ENCODE measurements around the gene RIPOR2. TPM values are rescaled to one million over a fixed set of nuclear protein-coding genes. Genes with fewer than 3 reads are reported as not detected.
"Not testable (repeated sequence)": the region's sequence is repeated elsewhere in the genome, so short reads cannot be mapped to it uniquely, and the experiment has no call there.

Gene RIPOR2
- total and polyA plus RNA-seq, 5 donors, result 0.59 to 2.9 (median 2.4) TPM

DNA sequence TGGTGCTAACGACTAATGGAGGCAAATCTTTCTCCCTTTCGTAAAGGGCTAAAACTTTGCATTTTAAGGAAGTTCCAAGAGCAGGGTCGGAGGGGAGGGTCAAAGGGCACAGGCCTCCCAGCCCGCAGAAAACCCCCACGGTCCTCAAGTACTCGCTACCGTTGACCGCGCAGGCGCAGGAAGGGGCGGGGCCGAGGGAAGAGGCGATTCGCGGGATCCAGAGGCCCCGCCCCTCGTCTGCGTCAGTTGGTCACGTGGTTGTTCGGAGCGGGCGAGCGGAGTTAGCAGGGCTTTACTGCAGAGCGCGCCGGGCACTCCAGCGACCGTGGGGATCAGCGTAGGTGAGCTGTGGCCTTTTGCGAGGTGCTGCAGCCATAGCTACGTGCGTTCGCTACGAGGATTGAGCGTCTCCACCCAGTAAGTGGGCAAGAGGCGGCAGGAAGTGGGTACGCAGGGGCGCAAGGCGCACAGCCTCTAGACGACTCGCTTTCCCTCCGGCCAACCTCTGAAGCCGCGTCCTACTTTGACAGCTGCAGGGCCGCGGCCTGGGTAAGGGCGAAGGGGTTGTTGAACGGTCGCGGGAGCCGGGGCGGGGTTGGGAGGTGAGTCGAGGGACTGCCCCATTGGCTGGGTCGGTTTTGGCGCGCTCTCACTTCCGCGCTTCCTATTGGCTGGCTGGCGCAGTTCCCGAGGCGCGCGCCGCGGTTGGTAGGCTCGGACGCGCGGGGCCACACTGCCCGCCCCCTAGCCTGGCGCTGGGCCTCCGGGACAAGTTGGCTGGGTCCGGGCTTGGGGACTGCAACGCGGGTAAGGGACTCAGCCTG, 160.9 kb downstream of the RIPOR2 start, which contains the start of gene GMNN:
Gene GMNN (plus strand): TSS at position 242 of the 824 bp plus-strand sequence. CDS start 2,310 bp downstream, outside the sequence.
- intact Hi-C loops (cut with DNase I), result no loop called here
- peak; percentile 100 for DNase-seq
- peaks cover 2% of the 10 kb centered on the region for H3K4me1 ChIP-seq (ENCODE audit: control insufficient read depth, insufficient read depth, low read length)

GRCh38 chr6:24768361-24768760, 167.4 kb downstream of the RIPOR2 start:
- Histone ChIP-seq H3K9me3 (ENCODE audit: control insufficient read depth, low read length) (no peaks in the 10 kb centered on the region), H3K27ac (ENCODE audit: low read length) (no peak overlapping the region), H3K4me1 (ENCODE audit: control insufficient read depth, insufficient read depth, low read length) (no peaks in the 10 kb centered on the region), H3K27me3 (ENCODE audit: control insufficient read depth, insufficient read depth) (no peaks in the 10 kb centered on the region), H3K4me3 (ENCODE audit: low read length) (no peak overlapping the region)
- ATAC-seq (no peak), DNase-seq (no peak)
- 94% methylated on average over 5 of the region's 5 CpGs for WGBS
- intact Hi-C loops (cut with DNase I), result loop anchor here in 2 of 4 donors (5.0 kb wide), 2 partner anchors 186 to 191 kb away; no protein-coding TSS in a partner anchor

More for the DNA sequence above, 160.9 kb downstream of the RIPOR2 start, which contains the start of gene GMNN:
- Histone ChIP-seq H3K4me3 (ENCODE audit: low read length) (peak within 1 kb of the TSS; percentile 92), H3K27ac (ENCODE audit: low read length) (peak within 1 kb of the TSS; percentile 95), H3K27me3 (ENCODE audit: control insufficient read depth, insufficient read depth) (no peaks in the 10 kb centered on the region), H3K9me3 (ENCODE audit: control insufficient read depth, low read length) (no peaks in the 10 kb centered on the region)
- under 1% methylated on average over 75 of the region's 75 CpGs for WGBS
- peak; percentile 99 for ATAC-seq

DNA sequence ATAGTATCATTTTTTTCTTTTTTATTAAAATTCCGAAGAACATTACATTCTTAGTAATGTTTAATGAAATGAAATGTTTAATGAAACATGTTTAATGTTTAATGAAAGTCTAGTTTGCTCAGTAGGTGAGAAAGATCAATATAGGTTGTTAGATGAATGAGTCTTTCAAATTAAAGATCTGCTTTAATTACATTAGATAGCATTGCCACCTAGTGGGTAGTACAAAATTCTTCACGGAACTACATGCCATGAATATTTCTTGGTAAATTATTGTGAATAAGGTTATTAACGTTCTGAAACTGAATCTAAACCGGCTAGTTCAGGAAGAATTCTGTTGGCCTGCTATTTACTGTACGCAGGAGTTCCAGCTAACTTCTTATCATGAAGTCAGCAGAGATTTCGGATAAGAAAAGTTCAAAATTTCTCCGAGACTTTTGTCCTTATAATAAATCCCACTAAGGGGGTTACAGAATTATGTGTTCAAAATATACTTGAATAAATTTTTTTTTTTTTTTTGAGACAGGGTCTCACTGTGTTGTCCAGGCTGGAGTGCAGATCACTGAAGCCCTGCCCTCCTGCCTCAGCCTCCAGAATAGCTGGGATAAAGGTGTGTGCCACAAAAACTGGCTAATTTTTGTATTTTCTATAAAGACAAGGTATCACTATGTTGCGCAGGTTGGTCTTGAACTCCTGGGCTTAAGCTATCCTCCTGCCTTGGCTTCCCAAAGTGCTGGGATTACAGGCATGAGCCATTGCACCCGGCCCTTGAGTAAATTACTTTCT, 168.9 kb downstream of the RIPOR2 start:
- Histone ChIP-seq H3K4me1 (ENCODE audit: control insufficient read depth, insufficient read depth, low read length) (no peaks in the 10 kb centered on the region), H3K27ac (ENCODE audit: low read length) (no peak overlapping the region), H3K9me3 (ENCODE audit: control insufficient read depth, low read length) (no peaks in the 10 kb centered on the region), H3K4me3 (ENCODE audit: low read length) (no peak overlapping the region), H3K27me3 (ENCODE audit: control insufficient read depth, insufficient read depth) (no peaks in the 10 kb centered on the region)
- 56% methylated on average over 9 of the region's 9 CpGs for WGBS
- peak; percentile 51 to 52 for ATAC-seq
- no peak for DNase-seq
- intact Hi-C loops (cut with DNase I), result loop anchor here in 2 of 4 donors (5.0 kb wide), 2 partner anchors 185 to 190 kb away; no protein-coding TSS in a partner anchor

DNA sequence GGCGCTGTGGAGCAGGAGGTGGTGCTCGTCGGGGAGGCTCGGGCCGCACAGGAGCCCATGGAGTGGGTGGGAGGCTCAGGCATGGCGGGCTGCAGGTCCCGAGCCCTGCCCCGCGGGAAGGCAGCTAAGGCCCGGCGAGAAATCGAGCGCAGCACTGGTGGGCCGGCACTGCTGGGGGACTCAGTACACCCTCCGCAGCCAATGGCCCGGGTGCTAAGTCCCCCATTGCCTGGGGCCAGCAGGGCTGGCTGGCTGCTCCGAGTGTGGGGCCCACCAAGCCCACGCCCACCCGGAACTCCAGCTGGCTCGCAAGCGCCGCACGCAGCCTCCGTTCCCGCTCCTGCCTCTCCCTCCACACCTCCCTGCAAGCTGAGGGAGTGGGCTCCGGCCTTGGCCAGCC, 169.8 kb downstream of the RIPOR2 start:
- not testable (repeated sequence) for DNase-seq; H3K4me1 ChIP-seq (ENCODE audit: control insufficient read depth, insufficient read depth, low read length); H3K27me3 ChIP-seq (ENCODE audit: control insufficient read depth, insufficient read depth); H3K4me3 ChIP-seq (ENCODE audit: low read length); H3K9me3 ChIP-seq (ENCODE audit: control insufficient read depth, low read length); ATAC-seq; H3K27ac ChIP-seq (ENCODE audit: low read length)
- 96% methylated on average over 23 of the region's 26 CpGs for WGBS
- intact Hi-C loops (cut with DNase I), result loop anchor here in 2 of 4 donors (5.0 kb wide), 2 partner anchors 184 to 189 kb away; no protein-coding TSS in a partner anchor

- H3K4me1 ChIP-seq (ENCODE audit: control insufficient read depth, insufficient read depth, low read length); H3K4me3 ChIP-seq (ENCODE audit: low read length); H3K27ac ChIP-seq (ENCODE audit: low read length); H3K27me3 ChIP-seq (ENCODE audit: control insufficient read depth, insufficient read depth); H3K9me3 ChIP-seq (ENCODE audit: control insufficient read depth, low read length); DNase-seq; ATAC-seq: not testable (repeated sequence)
- 89% methylated on average over 20 of the region's 20 CpGs for WGBS
- intact Hi-C loops (cut with DNase I), result loop anchor here in 3 of 4 donors (5.0 kb wide), 2 partner anchors 183 to 188 kb away; no protein-coding TSS in a partner anchor
Observed at GRCh38 chr6:24764833-24765828, 170.6 kb downstream of the RIPOR2 start.

GRCh38 chr6:24763578-24763977, 172.2 kb downstream of the RIPOR2 start:
- no peak overlapping the region for H3K4me3 ChIP-seq (ENCODE audit: low read length)
- DNase-seq, result no peak
- no peak for ATAC-seq
- 49% methylated on average over 3 of the region's 3 CpGs for WGBS
- no peaks in the 10 kb centered on the region for H3K27me3 ChIP-seq (ENCODE audit: control insufficient read depth, insufficient read depth)
- H3K9me3 ChIP-seq (ENCODE audit: control insufficient read depth, low read length), result no peaks in the 10 kb centered on the region
- H3K27ac ChIP-seq (ENCODE audit: low read length), result no peak overlapping the region
- intact Hi-C loops (cut with DNase I), result loop anchor here in 1 of 4 donors (5.0 kb wide), 1 partner anchor 181 kb away; no protein-coding TSS in a partner anchor
- H3K4me1 ChIP-seq (ENCODE audit: control insufficient read depth, insufficient read depth, low read length), result no peaks in the 10 kb centered on the region

DNA sequence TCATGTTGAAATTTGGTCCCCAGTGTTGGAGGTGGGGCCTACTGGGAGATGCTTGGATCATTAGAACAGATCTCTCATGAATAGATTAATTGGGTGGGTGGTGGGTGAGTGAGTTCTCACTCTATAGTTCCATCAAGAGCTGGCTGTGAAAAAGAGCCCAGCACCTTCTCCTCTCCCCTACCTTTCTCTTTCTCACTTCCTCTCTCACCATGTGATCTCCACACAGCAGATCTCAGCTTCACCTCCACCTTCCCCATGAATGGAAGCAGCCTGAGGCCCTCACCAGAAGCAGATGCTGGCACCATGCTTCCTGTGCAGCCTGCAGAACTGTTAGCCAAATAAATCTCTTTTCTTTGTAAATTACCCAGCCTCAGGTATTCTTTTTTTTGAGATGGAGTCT, 173.9 kb downstream of the RIPOR2 start:
- Histone ChIP-seq H3K27ac (ENCODE audit: low read length) (no peak overlapping the region), H3K4me3 (ENCODE audit: low read length) (no peak overlapping the region), H3K4me1 (ENCODE audit: control insufficient read depth, insufficient read depth, low read length) (no peaks in the 10 kb centered on the region), H3K9me3 (ENCODE audit: control insufficient read depth, low read length) (no peaks in the 10 kb centered on the region), H3K27me3 (ENCODE audit: control insufficient read depth, insufficient read depth) (no peaks in the 10 kb centered on the region)
- intact Hi-C loops (cut with DNase I), result loop anchor here in 1 of 4 donors (5.0 kb wide), 1 partner anchor 180 kb away; no protein-coding TSS in a partner anchor
- no peak for DNase-seq
- no peak for ATAC-seq

- intact Hi-C loops (cut with DNase I), result loop anchor here in 1 of 4 donors (5.0 kb wide), 1 partner anchor 179 kb away; no protein-coding TSS in a partner anchor
- H3K27me3 ChIP-seq (ENCODE audit: control insufficient read depth, insufficient read depth), result no peaks in the 10 kb centered on the region
Observed at GRCh38 chr6:24761193-24761835, 174.4 kb downstream of the RIPOR2 start.

DNA sequence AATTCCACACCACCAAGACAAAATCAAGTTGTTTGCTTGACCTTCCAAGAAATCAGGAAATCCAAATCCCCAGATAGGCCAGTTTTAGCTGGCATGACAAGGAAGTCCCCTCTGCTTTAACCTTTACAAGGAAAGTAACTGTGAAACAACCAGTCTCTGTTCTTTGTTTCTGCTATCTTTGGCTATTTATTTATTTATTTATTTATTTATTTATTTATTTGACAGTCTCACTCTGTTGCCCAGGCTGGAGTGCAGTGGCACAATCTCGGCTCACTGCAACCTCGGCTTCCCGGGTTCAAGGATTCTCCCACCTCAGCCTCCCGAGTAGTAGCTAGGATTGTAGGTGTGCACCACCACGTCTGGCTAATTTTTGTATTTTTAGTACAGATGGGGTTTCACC, 175.6 kb downstream of the RIPOR2 start:
- intact Hi-C loops (cut with DNase I), result loop anchor here in 1 of 4 donors (5.0 kb wide), 1 partner anchor 178 kb away; no protein-coding TSS in a partner anchor
- H3K27ac ChIP-seq (ENCODE audit: low read length), result no peak overlapping the region

More at GRCh38 chr6:24761193-24761835, 174.4 kb downstream of the RIPOR2 start:
- 85% methylated on average over 17 of the region's 17 CpGs for WGBS
- Histone ChIP-seq H3K9me3 (ENCODE audit: control insufficient read depth, low read length) (no peaks in the 10 kb centered on the region), H3K27ac (ENCODE audit: low read length) (no peak overlapping the region), H3K4me1 (ENCODE audit: control insufficient read depth, insufficient read depth, low read length) (no peaks in the 10 kb centered on the region), H3K4me3 (ENCODE audit: low read length) (no peak overlapping the region)
- peak; percentile 33 to 47 for ATAC-seq
- peak in 1 of 3 donors; percentile 53 for DNase-seq

More for the DNA sequence above, 175.6 kb downstream of the RIPOR2 start:
- 94% methylated on average over 5 of the region's 5 CpGs for WGBS
- Histone ChIP-seq H3K9me3 (ENCODE audit: control insufficient read depth, low read length) (no peaks in the 10 kb centered on the region), H3K4me1 (ENCODE audit: control insufficient read depth, insufficient read depth, low read length) (no peaks in the 10 kb centered on the region), H3K27me3 (ENCODE audit: control insufficient read depth, insufficient read depth) (no peaks in the 10 kb centered on the region), H3K4me3 (ENCODE audit: low read length) (no peak overlapping the region)
- DNase-seq (no peak), ATAC-seq (no peak)
